Cerebellar nuclear complex (tissue), 1 donor: ENCODE measurements around the gene GRAMD1A.

Source experiments
- DNase-seq, 2 experiments: peaks; one replicate each; lab custom pipeline; 2025; lab: John Stamatoyannopoulos, UW

GRAMD1A gene

DNA sequence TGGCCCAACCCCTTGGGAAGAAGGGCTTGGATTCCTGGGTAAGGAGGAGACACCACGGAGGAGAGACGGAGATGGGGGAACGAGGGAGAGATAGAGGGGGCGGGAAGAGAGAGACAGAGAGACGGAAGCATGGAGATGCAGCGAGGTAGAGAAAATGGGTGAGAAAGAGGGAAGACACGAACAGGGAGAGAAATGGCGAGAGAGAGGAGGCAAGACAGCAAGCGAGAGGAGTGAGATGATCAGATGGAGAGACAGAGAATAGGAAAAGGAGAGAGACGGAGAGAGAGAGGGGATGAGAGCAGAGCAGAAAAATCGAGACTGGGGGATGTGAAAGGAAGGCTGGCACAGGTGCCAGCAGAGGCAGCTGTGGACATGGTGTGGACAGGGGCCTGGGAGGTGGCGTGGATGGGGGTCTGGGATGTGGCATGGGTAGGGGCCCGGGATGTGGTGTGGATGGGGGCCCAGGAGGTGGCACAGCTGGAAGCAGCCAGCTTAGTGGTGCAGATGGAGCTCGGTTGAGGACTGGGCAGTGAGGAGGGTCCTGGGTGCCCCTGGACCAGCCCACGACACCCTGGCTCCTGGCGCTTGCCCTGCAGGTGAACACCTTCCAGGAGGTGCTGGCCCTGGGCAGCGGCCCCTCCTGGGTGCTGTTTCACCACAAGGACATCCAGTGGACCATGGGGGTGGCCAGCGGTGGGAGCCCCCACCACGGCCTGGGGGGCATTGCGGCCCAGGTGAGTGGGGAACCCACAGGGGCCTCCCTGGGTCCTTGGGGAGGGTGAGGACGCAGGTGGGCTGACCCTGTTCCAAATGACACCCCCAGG, 75.3 kb downstream of the GRAMD1A start:
- no peak for DNase-seq

DNA sequence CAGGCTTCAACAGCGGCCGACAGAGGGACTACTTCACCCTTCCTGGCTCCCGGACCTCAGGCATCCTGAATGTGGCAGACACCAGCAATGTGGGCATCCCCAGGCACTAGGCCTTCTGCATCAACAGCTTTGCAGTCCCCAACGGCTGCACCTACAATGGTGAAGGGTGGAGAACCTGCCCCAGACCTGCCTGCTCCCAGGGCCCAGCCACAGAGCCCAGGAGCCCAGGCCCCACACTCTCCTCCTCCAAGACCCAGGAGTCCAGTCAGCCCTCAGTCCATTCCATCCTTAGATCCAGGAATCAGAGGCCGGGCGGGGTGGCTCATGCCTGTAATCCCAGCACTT, 75.9 kb downstream of the GRAMD1A start:
- no peak for DNase-seq
